Peyer's patch (tissue), 4 donors: ENCODE measurements around the gene UVRAG. TPM values are rescaled to one million over a fixed set of nuclear protein-coding genes. Genes with fewer than 3 reads are reported as not detected.
A peak's percentile ranks its signal among the peaks of the same experiment; 100 is the strongest.

ENCODE experiments used
- DNase-seq, 3 donors: peaks; one replicate each; pipeline ENCODE4 v3.0.0-alpha.2; 2017 to 2019
- H3K27ac ChIP-seq, 4 donors: fragments of 200-600 bp; sonication (generic); one replicate each; pipeline ENCODE4 v1.5.1; 2016 to 2019
- H3K27me3 ChIP-seq, 2 donors: fragments of 200-600 bp; sonication (generic); one replicate each; pipeline ENCODE4 v1.5.1; 2019
- H3K36me3 ChIP-seq, 3 donors: fragments of 200-600 bp; sonication (generic); one replicate each; pipeline ENCODE4 v1.5.1; 2016 to 2019
- H3K4me1 ChIP-seq, 4 donors: fragments of 200-600 bp; sonication (generic); one replicate each; pipeline ENCODE4 v1.5.1; 2016 to 2019
- H3K4me3 ChIP-seq, 4 donors: fragments of 200-600 bp; sonication (generic); 1 replicate in 3 of 4; 2 replicates in 1 of 4; pipeline ENCODE4 v1.5.1; 2016 to 2019; ENCODE audit warnings: mild to moderate bottlenecking in 1 of 4
- H3K9me3 ChIP-seq, 4 donors: fragments of 200-600 bp; sonication (generic); one replicate each; pipeline ENCODE4 v1.5.1; 2016 to 2019; ENCODE audit warnings: mild to moderate bottlenecking in 1 of 4
- CTCF ChIP-seq, 6 experiments: fragments of 450-650 bp in 4 of 6; fragments of 200-600 bp in 2 of 6; sonication (generic) in 1 of 6; IDR thresholded peaks; one replicate each; pipeline ENCODE4 v1.5.1; 2017 to 2019; ENCODE audit warnings: antibody characterized with exemption in 6 of 6, mild to moderate bottlenecking in 3 of 6, moderate library complexity in 1 of 6
- POLR2A ChIP-seq, 2 donors: fragments of 450-650 bp; IDR thresholded peaks; one replicate each; pipeline ENCODE4 v1.5.1; 2017; ENCODE audit warnings: antibody characterized with exemption in 2 of 2, mild to moderate bottlenecking in 2 of 2, moderate library complexity in 2 of 2
- total RNA-seq, 4 donors: library from RNA; depleted of rRNA; stranded (reverse); fragments of >200 nt; gene quantifications; one replicate each; pipeline ENCODE4 v1.1.0, GENCODE V29; 2016

The UVRAG gene
- total RNA-seq, 4 donors from 2014 or later = 13.8 to 64.4 (median 22.1) TPM

GRCh38 chr11:75820645-75821044, 5.6 kb downstream of the UVRAG start:
- Histone ChIP-seq H3K27me3 (no peaks in the 10 kb centered on the region), H3K4me3 (no peak overlapping the region), H3K4me1 (peaks cover 0 to 41% (median 11%) of the 10 kb centered on the region in 4 donors), H3K9me3 (no peaks in the 10 kb centered on the region), H3K27ac (no peak overlapping the region), H3K36me3 (no peaks in the 10 kb centered on the region)
- TF ChIP-seq POLR2A (IDR thresholded peaks at IDR 0.05) (no peak), CTCF (IDR thresholded peaks at IDR 0.05) (no peak)
- no peak for DNase-seq

DNA sequence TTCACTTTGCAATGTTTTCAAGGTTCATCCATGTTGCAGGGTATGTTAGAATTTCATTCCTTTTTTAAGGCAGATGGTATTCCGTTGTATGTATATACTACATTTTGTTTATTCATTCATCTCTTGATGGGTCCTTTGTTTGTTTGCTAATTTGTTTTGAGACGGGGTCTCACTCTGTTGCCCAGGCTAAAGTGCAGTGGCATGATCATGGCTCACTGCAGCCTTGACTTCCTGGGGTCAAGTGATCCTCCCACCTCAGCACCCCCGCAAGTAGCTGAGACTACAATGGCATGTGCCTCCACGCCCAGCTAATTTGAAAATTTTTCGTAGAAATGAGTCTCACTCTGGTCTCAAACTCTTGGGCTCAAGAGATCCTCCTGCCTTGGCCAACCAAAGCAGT, 6.2 kb downstream of the UVRAG start:
- Histone ChIP-seq H3K27ac (no peak overlapping the region), H3K27me3 (no peaks in the 10 kb centered on the region), H3K36me3 (no peaks in the 10 kb centered on the region), H3K9me3 (no peaks in the 10 kb centered on the region), H3K4me3 (no peak overlapping the region), H3K4me1 (peaks cover 0 to 44% (median 12%) of the 10 kb centered on the region in 4 donors)
- no peak for DNase-seq
- TF ChIP-seq POLR2A (IDR thresholded peaks at IDR 0.05) (no peak), CTCF (IDR thresholded peaks at IDR 0.05) (no peak)

DNA sequence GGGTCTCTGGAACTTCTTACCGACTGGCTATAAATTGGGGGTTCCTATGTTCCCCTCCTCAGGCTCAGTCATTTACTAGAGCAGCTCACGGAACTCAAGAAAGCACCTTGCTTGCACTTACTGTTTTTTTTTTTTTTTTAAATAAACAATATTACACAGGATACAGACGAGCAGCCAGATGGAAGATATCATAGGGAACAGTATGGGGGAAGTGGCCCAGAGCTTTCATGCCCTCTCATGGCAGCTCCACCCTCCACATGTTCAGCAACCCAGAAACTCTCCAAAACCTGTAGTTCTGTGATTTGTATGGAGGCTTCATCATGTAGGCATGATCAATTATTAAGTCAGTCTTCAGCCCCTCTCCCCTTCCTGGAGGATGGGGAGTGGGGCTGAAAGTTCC, 7.5 kb downstream of the UVRAG start:
- no peaks in the 10 kb centered on the region for H3K27me3 ChIP-seq
- peak overlapping the region in 1 of 4 donors; percentile 71 for H3K27ac ChIP-seq
- no peaks in the 10 kb centered on the region for H3K9me3 ChIP-seq
- peaks cover 0 to 37% (median 7%) of the 10 kb centered on the region in 4 donors for H3K4me1 ChIP-seq
- H3K36me3 ChIP-seq = no peaks in the 10 kb centered on the region
- H3K4me3 ChIP-seq = no peak overlapping the region
- DNase-seq = no peak
- TF ChIP-seq CTCF (IDR thresholded peaks at IDR 0.05) (no peak), POLR2A (IDR thresholded peaks at IDR 0.05) (no peak)

DNA sequence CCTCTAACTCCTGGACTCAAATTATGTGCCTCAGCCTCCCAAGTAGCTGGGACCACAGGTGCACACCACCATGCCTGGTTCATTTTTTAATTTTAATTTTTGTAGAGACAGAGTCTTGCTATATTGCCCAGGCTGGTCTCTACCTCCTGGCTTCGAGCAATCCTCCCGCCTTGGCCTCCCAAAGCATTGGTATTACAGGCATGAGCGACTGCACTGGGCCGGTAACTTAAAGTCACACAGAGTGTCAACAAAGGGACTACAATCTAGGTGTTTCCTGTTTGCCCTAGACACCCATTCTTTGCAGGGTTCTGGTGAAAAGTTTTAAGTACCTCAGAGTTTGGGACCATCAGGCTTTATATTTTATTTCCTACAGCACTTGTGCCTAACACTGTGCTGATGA, 8.4 kb downstream of the UVRAG start:
- Histone ChIP-seq H3K4me1 (peaks cover 0 to 37% (median 7%) of the 10 kb centered on the region in 4 donors), H3K9me3 (no peaks in the 10 kb centered on the region), H3K36me3 (no peaks in the 10 kb centered on the region), H3K4me3 (no peak overlapping the region), H3K27ac (peak overlapping the region in 2 of 4 donors; percentile 65 to 71), H3K27me3 (no peaks in the 10 kb centered on the region)
- no peak for TF ChIP-seq POLR2A (IDR thresholded peaks at IDR 0.05)
- no peak for DNase-seq

DNA sequence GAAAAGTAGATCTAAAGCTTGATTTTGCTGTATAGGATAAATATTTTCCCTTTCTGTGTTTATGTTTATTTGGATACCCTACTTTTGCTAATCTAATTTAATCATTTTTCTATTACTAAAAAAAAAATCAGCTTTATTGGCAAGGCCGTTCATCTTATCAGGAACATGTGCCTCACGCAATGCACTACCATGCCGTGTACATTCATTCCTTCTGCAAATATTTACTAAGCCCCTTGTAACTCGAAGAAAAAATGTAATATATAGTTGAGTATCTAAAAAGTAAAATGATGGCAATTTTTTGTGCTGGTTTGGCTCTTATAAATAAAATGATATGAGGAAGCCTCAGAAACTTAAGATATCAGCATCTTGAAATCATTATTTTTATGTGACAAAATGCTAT, 8.9 kb downstream of the UVRAG start:
- no peaks in the 10 kb centered on the region for H3K36me3 ChIP-seq
- H3K9me3 ChIP-seq = no peaks in the 10 kb centered on the region
- H3K4me1 ChIP-seq = peaks cover 0 to 37% (median 7%) of the 10 kb centered on the region in 4 donors
- H3K27me3 ChIP-seq = no peaks in the 10 kb centered on the region
- no peak overlapping the region for H3K4me3 ChIP-seq
- peak overlapping the region in 2 of 4 donors; percentile 65 to 71 for H3K27ac ChIP-seq
- TF ChIP-seq CTCF (IDR thresholded peaks at IDR 0.05) (no peak), POLR2A (IDR thresholded peaks at IDR 0.05) (no peak)
- DNase-seq = no peak

DNA sequence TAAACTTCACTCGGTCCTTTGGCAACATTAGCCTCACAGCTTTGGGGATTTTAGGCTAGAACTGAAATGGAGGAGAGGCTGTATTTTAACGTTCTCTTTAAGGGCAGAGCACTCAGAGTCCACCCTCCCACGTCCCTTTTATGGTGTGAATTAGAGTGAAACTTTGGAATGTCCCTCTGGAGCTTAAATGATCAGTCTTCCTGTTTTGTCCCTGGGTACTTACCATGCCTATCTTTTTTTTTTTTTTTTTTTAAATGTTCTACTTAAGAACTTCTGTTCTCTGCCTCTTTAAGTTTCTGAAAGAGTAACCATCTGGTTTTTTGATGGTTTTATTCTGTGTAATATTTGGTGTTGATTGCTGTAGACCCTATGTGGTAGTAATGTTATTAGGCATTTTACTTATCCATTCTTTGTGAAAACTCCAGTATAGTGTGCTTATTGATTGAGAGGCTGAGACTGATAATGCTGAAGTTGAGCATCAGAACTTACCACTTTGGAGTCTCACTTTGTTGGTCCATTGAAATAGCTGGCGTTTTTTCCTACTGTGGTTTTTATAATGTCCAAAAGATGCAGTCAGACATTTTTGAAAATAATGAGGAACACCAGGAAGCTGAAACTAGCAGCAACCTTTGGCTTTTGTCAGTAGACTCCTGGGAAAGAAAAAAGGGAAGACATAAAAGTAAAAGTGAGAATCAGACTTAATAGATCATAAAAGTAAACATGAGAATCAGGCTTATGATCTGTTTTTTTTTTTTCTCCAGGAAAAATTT, 11.6 kb downstream of the UVRAG start:
- H3K4me1 ChIP-seq = peaks cover 0 to 29% (median 7%) of the 10 kb centered on the region in 4 donors
- DNase-seq = no peak
- peak overlapping the region; percentile 41 to 74 (median 64) for H3K27ac ChIP-seq

More for the DNA sequence above, 11.6 kb downstream of the UVRAG start:
- TF ChIP-seq POLR2A (IDR thresholded peaks at IDR 0.05) = no peak
- TF ChIP-seq CTCF (IDR thresholded peaks at IDR 0.05) = no peak
- Histone ChIP-seq H3K27me3 (no peaks in the 10 kb centered on the region), H3K36me3 (no peaks in the 10 kb centered on the region), H3K9me3 (no peaks in the 10 kb centered on the region), H3K4me3 (no peak overlapping the region)
